GM12892 (cell line): Measurements from ENCODE around the gene DUSP10.

Experiments
- POLR2A ChIP-seq: IDR thresholded peaks from 2 replicates; pipeline ENCODE4 v1.6.1; 2011; ENCODE audit warnings: low read depth, low read length, control low read depth
- POLR2AphosphoS5 ChIP-seq: IDR thresholded peaks from 2 replicates; pipeline ENCODE4 v1.6.1; 2011; ENCODE audit warnings: low read depth, low read length, control low read depth
- TAF1 ChIP-seq: IDR thresholded peaks from 2 replicates; pipeline ENCODE4 v1.6.1; 2011; ENCODE audit warnings: low read depth, mild to moderate bottlenecking, control low read depth, low read length, borderline replicate concordance

GRCh38 chr1:221748981-221749380 is 7.1 kb upstream of the DUSP10 start:
- TF ChIP-seq POLR2A = no peak
- no peak for TF ChIP-seq TAF1
- TF ChIP-seq POLR2AphosphoS5 = no peak
